ELF-1 (cell line): ENCODE data around the gene PGAM5.

Source experiments
- DNase-seq: peaks from one replicate; pipeline ENCODE4 v3.0.0-alpha.2; 2016; ENCODE audit warnings: low read depth, low spot score

The PGAM5 gene

GRCh38 chr12:132720606-132721345 lies 10.1 kb downstream of the PGAM5 start:
- DNase-seq: no peak

- no peak for DNase-seq
Observed at GRCh38 chr12:132723015-132723763, 12.5 kb downstream of the PGAM5 start.

GRCh38 chr12:132723764-132724140 lies 13.1 kb downstream of the PGAM5 start:
- DNase-seq: no peak

- no peak for DNase-seq
Observed at GRCh38 chr12:132724506-132725241, 14.0 kb downstream of the PGAM5 start.

GRCh38 chr12:132726386-132726785 lies 15.7 kb downstream of the PGAM5 start:
- no peak for DNase-seq

GRCh38 chr12:132727091-132727794 lies 16.6 kb downstream of the PGAM5 start:
- no peak for DNase-seq

GRCh38 chr12:132728502-132728901 lies 17.9 kb downstream of the PGAM5 start:
- DNase-seq: no peak

- DNase-seq: no peak
Observed at GRCh38 chr12:132729541-132730320, 19.1 kb downstream of the PGAM5 start.

GRCh38 chr12:132730353-132730752 lies 19.7 kb downstream of the PGAM5 start:
- DNase-seq: no peak

GRCh38 chr12:132731574-132731973 lies 20.9 kb downstream of the PGAM5 start:
- no peak for DNase-seq

GRCh38 chr12:132734206-132734605 lies 23.6 kb downstream of the PGAM5 start:
- DNase-seq: no peak

- no peak for DNase-seq
Observed at GRCh38 chr12:132735496-132735895, 24.9 kb downstream of the PGAM5 start.

GRCh38 chr12:132736378-132736777 lies 25.7 kb downstream of the PGAM5 start:
- no peak for DNase-seq

GRCh38 chr12:132736913-132737312 lies 26.3 kb downstream of the PGAM5 start:
- DNase-seq: no peak

- DNase-seq: no peak
Observed at GRCh38 chr12:132739600-132740312, 29.1 kb downstream of the PGAM5 start.

GRCh38 chr12:132740313-132740646 lies 29.6 kb downstream of the PGAM5 start:
- DNase-seq: no peak

GRCh38 chr12:132740652-132741051 lies 30.0 kb downstream of the PGAM5 start:
- no peak for DNase-seq

GRCh38 chr12:132741620-132742019 lies 31.0 kb downstream of the PGAM5 start:
- no peak for DNase-seq

GRCh38 chr12:132743831-132744230 lies 33.2 kb downstream of the PGAM5 start:
- DNase-seq: no peak

- DNase-seq: no peak
Observed at GRCh38 chr12:132746613-132747012, 36.0 kb downstream of the PGAM5 start.

- DNase-seq: no peak
Observed at GRCh38 chr12:132747395-132747794, 36.8 kb downstream of the PGAM5 start.
